GM21825 (cell line): Measurements from ENCODE around the gene RIMS3.
"Not testable (repeated sequence)": the region's sequence is repeated elsewhere in the genome, so short reads cannot be mapped to it uniquely, and the experiment has no call there.

Experiments
- ATAC-seq: cut with Tn5 transposase; IDR thresholded peaks from one replicate; pipeline ENCODE4 v1.9.1; 2021; ENCODE audit warnings: mild to moderate bottlenecking, moderate library complexity; ENCODE audit not compliant: unreplicated experiment

The RIMS3 gene

GRCh38 chr1:40665335-40666171 is at the start of gene RIMS3:
TSS of gene RIMS3 (minus strand) at chr1:40665682. CDS start at chr1:40641925, 23,757 bp downstream.
- ATAC-seq = peak; percentile 59

- ATAC-seq = no peak
These were observed 47.5 kb upstream of the RIMS3 start for GRCh38 chr1:40712997-40713396.

GRCh38 chr1:40712405-40712944 is 47.0 kb upstream of the RIMS3 start:
- ATAC-seq = no peak

- no peak for ATAC-seq
These were observed 46.3 kb upstream of the RIMS3 start for GRCh38 chr1:40711465-40712404.

- no peak for ATAC-seq
These were observed 45.3 kb upstream of the RIMS3 start for GRCh38 chr1:40710581-40711315.

GRCh38 chr1:40709802-40710278 is 44.4 kb upstream of the RIMS3 start:
- no peak for ATAC-seq

- peak; percentile 70 for ATAC-seq
These were observed 43.8 kb upstream of the RIMS3 start for GRCh38 chr1:40709100-40709801.

- ATAC-seq = peak; percentile 56
These were observed 43.2 kb upstream of the RIMS3 start for GRCh38 chr1:40708750-40709099.

GRCh38 chr1:40706626-40707025 is 41.1 kb upstream of the RIMS3 start:
- ATAC-seq = no peak

GRCh38 chr1:40704817-40705733 is 39.6 kb upstream of the RIMS3 start:
- no peak for ATAC-seq

- ATAC-seq = no peak
These were observed 37.8 kb upstream of the RIMS3 start for GRCh38 chr1:40703316-40703715.

- ATAC-seq = not testable (repeated sequence)
These were observed 37.3 kb upstream of the RIMS3 start for GRCh38 chr1:40702810-40703209.

GRCh38 chr1:40701684-40702083 is 36.2 kb upstream of the RIMS3 start:
- ATAC-seq = no peak

GRCh38 chr1:40699787-40700186 is 34.3 kb upstream of the RIMS3 start:
- peak; percentile 65 for ATAC-seq

- ATAC-seq = no peak
These were observed 32.0 kb upstream of the RIMS3 start for GRCh38 chr1:40697436-40697835.

- no peak for ATAC-seq
These were observed 30.8 kb upstream of the RIMS3 start for GRCh38 chr1:40696294-40696693.

GRCh38 chr1:40694353-40694874 is 28.9 kb upstream of the RIMS3 start:
- ATAC-seq = no peak

GRCh38 chr1:40693425-40693824 is 27.9 kb upstream of the RIMS3 start:
- no peak for ATAC-seq

GRCh38 chr1:40692429-40692895 is 27.0 kb upstream of the RIMS3 start:
- ATAC-seq = no peak
